T-helper 2 cell treated with Interferon-gamma antibody and Interleukin-4, amounts not matched to agents 100 ng/mL and 5 ng/mL, for 36 hours (primary cell): ENCODE data around the gene MAGI2. TPM values are rescaled to one million over a fixed set of nuclear protein-coding genes. Genes with fewer than 3 reads are reported as not detected.
"Not testable (repeated sequence)": the region's sequence is repeated elsewhere in the genome, so short reads cannot be mapped to it uniquely, and the experiment has no call there.

Source experiments
- intact Hi-C: fragments of 100-400 bp; cut with micrococcal nuclease; formaldehyde crosslinking; loops from one replicate; pipeline ENCODE4 v1.15.1; 2023
- total RNA-seq: library from RNA; stranded (reverse); gene quantifications from 2 replicates; pipeline ENCODE4 v1.2.3, GENCODE V29; 2022

Gene MAGI2
- total RNA-seq, 1 donor from 2014 or later = not detected

- intact Hi-C loops = no loop called here
Measured at GRCh38 chr7:79064187-79064823, 389.2 kb downstream of the MAGI2 start.

- intact Hi-C loops = no loop called here
Measured at GRCh38 chr7:79063019-79063698, 390.3 kb downstream of the MAGI2 start.

GRCh38 chr7:79060498-79060897 is 393.0 kb downstream of the MAGI2 start:
- intact Hi-C loops = no loop called here

GRCh38 chr7:79055722-79056415 is 397.6 kb downstream of the MAGI2 start:
- intact Hi-C loops = no loop called here

- intact Hi-C loops = no loop called here
Measured at GRCh38 chr7:79051915-79052314, 401.6 kb downstream of the MAGI2 start.

- intact Hi-C loops = no loop called here
Measured at GRCh38 chr7:79050603-79051002, 402.9 kb downstream of the MAGI2 start.

- intact Hi-C loops = no loop called here
Measured at GRCh38 chr7:79046061-79046460, 407.4 kb downstream of the MAGI2 start.

GRCh38 chr7:79037001-79037400 is 416.5 kb downstream of the MAGI2 start:
- intact Hi-C loops = no loop called here

GRCh38 chr7:79036356-79036755 is 417.1 kb downstream of the MAGI2 start:
- intact Hi-C loops = no loop called here

GRCh38 chr7:79035858-79036257 is 417.6 kb downstream of the MAGI2 start:
- intact Hi-C loops = no loop called here

- intact Hi-C loops = no loop called here
Measured at GRCh38 chr7:79034730-79035129, 418.7 kb downstream of the MAGI2 start.

- intact Hi-C loops = not testable (repeated sequence)
Measured at GRCh38 chr7:79019711-79020110, 433.8 kb downstream of the MAGI2 start.

- intact Hi-C loops = no loop called here
Measured at GRCh38 chr7:79011921-79012320, 441.5 kb downstream of the MAGI2 start.

- intact Hi-C loops = no loop called here
Measured at GRCh38 chr7:79009647-79010046, 443.8 kb downstream of the MAGI2 start.

- intact Hi-C loops = no loop called here
Measured at GRCh38 chr7:79008786-79009185, 444.7 kb downstream of the MAGI2 start.

- intact Hi-C loops = no loop called here
Measured at GRCh38 chr7:78996013-78996412, 457.5 kb downstream of the MAGI2 start.

- intact Hi-C loops = no loop called here
Measured at GRCh38 chr7:78993341-78993740, 460.1 kb downstream of the MAGI2 start.

- intact Hi-C loops = no loop called here
Measured at GRCh38 chr7:78985509-78985908, 468.0 kb downstream of the MAGI2 start.

- intact Hi-C loops = no loop called here
Measured at GRCh38 chr7:78983483-78983882, 470.0 kb downstream of the MAGI2 start.

GRCh38 chr7:78970440-78970916 is 483.0 kb downstream of the MAGI2 start:
- intact Hi-C loops = no loop called here

GRCh38 chr7:78968951-78969350 is 484.5 kb downstream of the MAGI2 start:
- intact Hi-C loops = no loop called here

GRCh38 chr7:78967561-78967960 is 485.9 kb downstream of the MAGI2 start:
- intact Hi-C loops = not testable (repeated sequence)
